ENCODE data around the gene TEX54.
A peak's percentile ranks its signal among the peaks of the same experiment; 100 is the strongest.

The TEX54 gene

DNA sequence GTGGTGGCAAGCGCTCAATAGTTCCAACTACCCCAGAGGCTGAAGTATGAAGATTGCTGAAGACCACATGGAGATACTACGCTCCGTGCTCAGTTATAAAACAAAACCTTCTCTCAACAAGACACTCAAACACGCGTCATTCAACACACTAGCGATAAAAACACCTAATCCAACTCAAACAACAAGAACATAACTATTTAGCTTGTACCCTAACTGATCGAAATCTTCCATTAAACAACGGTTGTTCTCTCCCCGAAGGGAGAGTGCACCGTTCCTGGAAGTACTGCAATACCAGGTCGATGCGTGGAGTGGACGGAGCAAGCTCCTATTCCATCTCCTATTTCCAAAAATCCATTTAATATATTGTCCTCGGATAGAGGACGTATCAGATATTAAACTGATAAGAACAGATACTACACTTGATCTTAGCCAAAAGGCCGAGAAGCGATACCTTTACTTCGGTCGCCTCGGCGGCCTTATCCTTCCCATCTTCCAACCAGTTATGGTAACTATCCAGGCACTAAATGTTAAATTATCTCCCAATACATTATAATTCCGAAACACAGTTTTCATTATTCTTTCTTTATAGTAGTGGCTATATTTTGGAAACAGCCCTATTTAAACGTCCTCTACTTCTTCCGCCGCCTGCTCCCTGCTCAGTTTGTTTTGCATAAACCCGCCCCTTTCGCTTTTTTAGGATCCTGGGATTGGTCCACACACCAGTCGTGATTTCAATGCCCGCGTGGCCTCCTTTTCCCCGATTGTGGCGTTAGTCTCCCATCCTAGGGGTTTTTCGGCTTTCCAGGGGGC lies 8.9 kb upstream of the TEX54 start (continued):
- peak; percentile 96 for TF ChIP-seq GLI4 (tag by site-specific recombination; IDR thresholded peaks at IDR 0.05)
- TF ChIP-seq, protein P1, sequence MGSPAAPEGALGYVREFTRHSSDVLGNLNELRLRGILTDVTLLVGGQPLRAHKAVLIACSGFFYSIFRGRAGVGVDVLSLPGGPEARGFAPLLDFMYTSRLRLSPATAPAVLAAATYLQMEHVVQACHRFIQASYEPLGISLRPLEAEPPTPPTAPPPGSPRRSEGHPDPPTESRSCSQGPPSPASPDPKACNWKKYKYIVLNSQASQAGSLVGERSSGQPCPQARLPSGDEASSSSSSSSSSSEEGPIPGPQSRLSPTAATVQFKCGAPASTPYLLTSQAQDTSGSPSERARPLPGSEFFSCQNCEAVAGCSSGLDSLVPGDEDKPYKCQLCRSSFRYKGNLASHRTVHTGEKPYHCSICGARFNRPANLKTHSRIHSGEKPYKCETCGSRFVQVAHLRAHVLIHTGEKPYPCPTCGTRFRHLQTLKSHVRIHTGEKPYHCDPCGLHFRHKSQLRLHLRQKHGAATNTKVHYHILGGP (tag by site-specific recombination; IDR thresholded peaks at IDR 0.05): peak; percentile 91
- peak; percentile 86 for TF ChIP-seq WT1 (tag by site-specific recombination; IDR thresholded peaks at IDR 0.05)
- TF ChIP-seq, protein P2, sequence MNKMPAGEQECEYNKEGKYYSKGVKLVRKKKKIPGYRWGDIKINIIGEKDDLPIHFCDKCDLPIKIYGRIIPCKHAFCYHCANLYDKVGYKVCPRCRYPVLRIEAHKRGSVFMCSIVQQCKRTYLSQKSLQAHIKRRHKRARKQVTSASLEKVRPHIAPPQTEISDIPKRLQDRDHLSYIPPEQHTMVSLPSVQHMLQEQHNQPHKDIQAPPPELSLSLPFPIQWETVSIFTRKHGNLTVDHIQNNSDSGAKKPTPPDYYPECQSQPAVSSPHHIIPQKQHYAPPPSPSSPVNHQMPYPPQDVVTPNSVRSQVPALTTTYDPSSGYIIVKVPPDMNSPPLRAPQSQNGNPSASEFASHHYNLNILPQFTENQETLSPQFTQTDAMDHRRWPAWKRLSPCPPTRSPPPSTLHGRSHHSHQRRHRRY (tag by site-specific recombination; IDR thresholded peaks at IDR 0.05): no peak
- no peak; the same call in none of the 2 replicates for TF ChIP-seq ZNF121 (tag by site-specific recombination; IDR thresholded peaks at IDR 0.05)
- peak; percentile 97 for TF ChIP-seq ZXDB (tag by site-specific recombination; IDR thresholded peaks at IDR 0.05)
- TF ChIP-seq ZNF544 (tag by site-specific recombination; IDR thresholded peaks at IDR 0.05): no peak
- peak; percentile 98 for TF ChIP-seq ZNF391 (tag by site-specific recombination; IDR thresholded peaks at IDR 0.05; ENCODE audit: borderline replicate concordance, low read depth)
- peak; percentile 87 for TF ChIP-seq ZNF561 (tag by site-specific recombination; IDR thresholded peaks at IDR 0.05; ENCODE audit: borderline replicate concordance)
- TF ChIP-seq ZNF473 (tag by site-specific recombination; IDR thresholded peaks at IDR 0.05): no peak
- TF ChIP-seq ZNF404 (tag by site-specific recombination; IDR thresholded peaks at IDR 0.05): no peak
- TF ChIP-seq ZNF248 (tag by site-specific recombination; IDR thresholded peaks at IDR 0.05): no peak
- no peak for TF ChIP-seq HOXA7 (CRISPR knock-in tag; IDR thresholded peaks at IDR 0.05; ENCODE audit: borderline replicate concordance)
- TF ChIP-seq, protein P3, sequence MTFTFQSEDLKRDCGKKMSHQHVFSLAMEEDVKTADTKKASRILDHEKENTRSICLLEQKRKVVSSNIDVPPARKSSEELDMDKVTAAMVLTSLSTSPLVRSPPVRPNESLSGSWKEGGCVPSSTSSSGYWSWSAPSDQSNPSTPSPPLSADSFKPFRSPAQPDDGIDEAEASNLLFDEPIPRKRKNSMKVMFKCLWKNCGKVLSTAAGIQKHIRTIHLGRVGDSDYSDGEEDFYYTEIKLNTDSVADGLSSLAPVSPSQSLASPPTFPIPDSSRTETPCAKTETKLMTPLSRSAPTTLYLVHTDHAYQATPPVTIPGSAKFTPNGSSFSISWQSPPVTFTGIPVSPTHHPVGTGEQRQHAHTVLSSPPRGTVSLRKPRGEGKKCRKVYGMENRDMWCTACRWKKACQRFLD (tag by site-specific recombination; IDR thresholded peaks at IDR 0.05): no peak
- TF ChIP-seq SCRT1 (tag by site-specific recombination; IDR thresholded peaks at IDR 0.05; ENCODE audit: borderline replicate concordance): peak; percentile 63; the same call in 1 of the 2 replicates
- no peak for TF ChIP-seq ZNF112 (tag by site-specific recombination; IDR thresholded peaks at IDR 0.05)
- no peak for TF ChIP-seq ZNF221 (tag by site-specific recombination; IDR thresholded peaks at IDR 0.05; ENCODE audit: borderline replicate concordance)
- TF ChIP-seq GLIS1 (tag by site-specific recombination; IDR thresholded peaks at IDR 0.05): peak; percentile 71; the same call in 1 of the 2 replicates
- no peak for TF ChIP-seq ZNF677 (tag by site-specific recombination; IDR thresholded peaks at IDR 0.05)
- peak; percentile 81; the same call in 1 of the 2 replicates for TF ChIP-seq ZNF610 (tag by site-specific recombination; IDR thresholded peaks at IDR 0.05; ENCODE audit: borderline replicate concordance)
- TF ChIP-seq, protein P4, sequence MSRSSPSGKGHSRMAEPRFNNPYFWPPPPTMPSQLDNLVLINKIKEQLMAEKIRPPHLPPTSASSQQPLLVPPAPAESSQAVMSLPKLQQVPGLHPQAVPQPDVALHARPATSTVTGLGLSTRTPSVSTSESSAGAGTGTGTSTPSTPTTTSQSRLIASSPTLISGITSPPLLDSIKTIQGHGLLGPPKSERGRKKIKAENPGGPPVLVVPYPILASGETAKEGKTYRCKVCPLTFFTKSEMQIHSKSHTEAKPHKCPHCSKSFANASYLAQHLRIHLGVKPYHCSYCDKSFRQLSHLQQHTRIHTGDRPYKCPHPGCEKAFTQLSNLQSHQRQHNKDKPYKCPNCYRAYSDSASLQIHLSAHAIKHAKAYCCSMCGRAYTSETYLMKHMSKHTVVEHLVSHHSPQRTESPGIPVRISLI (tag by site-specific recombination; IDR thresholded peaks at IDR 0.05): 0 out of 2 replicates have a peak, but pooled peaks have one; percentile 37
- TF ChIP-seq, protein P5, sequence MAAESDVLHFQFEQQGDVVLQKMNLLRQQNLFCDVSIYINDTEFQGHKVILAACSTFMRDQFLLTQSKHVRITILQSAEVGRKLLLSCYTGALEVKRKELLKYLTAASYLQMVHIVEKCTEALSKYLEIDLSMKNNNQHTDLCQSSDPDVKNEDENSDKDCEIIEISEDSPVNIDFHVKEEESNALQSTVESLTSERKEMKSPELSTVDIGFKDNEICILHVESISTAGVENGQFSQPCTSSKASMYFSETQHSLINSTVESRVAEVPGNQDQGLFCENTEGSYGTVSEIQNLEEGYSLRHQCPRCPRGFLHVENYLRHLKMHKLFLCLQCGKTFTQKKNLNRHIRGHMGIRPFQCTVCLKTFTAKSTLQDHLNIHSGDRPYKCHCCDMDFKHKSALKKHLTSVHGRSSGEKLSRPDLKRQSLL (tag by site-specific recombination; IDR thresholded peaks at IDR 0.05): peak; percentile 59
- TF ChIP-seq, protein P6, sequence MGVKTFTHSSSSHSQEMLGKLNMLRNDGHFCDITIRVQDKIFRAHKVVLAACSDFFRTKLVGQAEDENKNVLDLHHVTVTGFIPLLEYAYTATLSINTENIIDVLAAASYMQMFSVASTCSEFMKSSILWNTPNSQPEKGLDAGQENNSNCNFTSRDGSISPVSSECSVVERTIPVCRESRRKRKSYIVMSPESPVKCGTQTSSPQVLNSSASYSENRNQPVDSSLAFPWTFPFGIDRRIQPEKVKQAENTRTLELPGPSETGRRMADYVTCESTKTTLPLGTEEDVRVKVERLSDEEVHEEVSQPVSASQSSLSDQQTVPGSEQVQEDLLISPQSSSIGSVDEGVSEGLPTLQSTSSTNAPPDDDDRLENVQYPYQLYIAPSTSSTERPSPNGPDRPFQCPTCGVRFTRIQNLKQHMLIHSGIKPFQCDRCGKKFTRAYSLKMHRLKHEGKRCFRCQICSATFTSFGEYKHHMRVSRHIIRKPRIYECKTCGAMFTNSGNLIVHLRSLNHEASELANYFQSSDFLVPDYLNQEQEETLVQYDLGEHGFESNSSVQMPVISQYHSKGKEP (tag by site-specific recombination; IDR thresholded peaks at IDR 0.05): no peak
- TF ChIP-seq, protein P7, sequence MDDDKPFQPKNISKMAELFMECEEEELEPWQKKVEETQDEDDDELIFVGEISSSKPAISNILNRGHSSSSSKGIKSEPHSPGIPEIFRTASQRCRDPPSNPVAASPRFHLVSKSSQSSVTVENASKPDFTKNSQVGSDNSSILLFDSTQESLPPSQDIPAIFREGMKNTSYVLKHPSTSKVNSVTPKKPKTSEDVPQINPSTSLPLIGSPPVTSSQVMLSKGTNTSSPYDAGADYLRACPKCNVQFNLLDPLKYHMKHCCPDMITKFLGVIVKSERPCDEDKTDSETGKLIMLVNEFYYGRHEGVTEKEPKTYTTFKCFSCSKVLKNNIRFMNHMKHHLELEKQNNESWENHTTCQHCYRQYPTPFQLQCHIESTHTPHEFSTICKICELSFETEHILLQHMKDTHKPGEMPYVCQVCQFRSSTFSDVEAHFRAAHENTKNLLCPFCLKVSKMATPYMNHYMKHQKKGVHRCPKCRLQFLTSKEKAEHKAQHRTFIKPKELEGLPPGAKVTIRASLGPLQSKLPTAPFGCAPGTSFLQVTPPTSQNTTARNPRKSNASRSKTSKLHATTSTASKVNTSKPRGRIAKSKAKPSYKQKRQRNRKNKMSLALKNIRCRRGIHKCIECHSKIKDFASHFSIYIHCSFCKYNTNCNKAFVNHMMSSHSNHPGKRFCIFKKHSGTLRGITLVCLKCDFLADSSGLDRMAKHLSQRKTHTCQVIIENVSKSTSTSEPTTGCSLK (tag by site-specific recombination; IDR thresholded peaks at IDR 0.05): no peak
- no peak for TF ChIP-seq ZNF175 (tag by site-specific recombination; IDR thresholded peaks at IDR 0.05)
- peak; percentile 80 for TF ChIP-seq ZIC2 (tag by site-specific recombination; IDR thresholded peaks at IDR 0.05)
- peak; percentile 96 for TF ChIP-seq ZNF501 (tag by site-specific recombination; IDR thresholded peaks at IDR 0.05)
- peak; percentile 98 for TF ChIP-seq ZNF600 (tag by site-specific recombination; IDR thresholded peaks at IDR 0.05)
- TF ChIP-seq KLF1 (tag by site-specific recombination; IDR thresholded peaks at IDR 0.05): peak; percentile 43

Data from HEK293 (cell line).